ENCODE results near the gene CNNM1. TPM values are rescaled to one million over a fixed set of nuclear protein-coding genes. Genes with fewer than 3 reads are reported as not detected.

The CNNM1 gene
- total RNA-seq, 1 experiment from 2014 or later, result not detected

DNA sequence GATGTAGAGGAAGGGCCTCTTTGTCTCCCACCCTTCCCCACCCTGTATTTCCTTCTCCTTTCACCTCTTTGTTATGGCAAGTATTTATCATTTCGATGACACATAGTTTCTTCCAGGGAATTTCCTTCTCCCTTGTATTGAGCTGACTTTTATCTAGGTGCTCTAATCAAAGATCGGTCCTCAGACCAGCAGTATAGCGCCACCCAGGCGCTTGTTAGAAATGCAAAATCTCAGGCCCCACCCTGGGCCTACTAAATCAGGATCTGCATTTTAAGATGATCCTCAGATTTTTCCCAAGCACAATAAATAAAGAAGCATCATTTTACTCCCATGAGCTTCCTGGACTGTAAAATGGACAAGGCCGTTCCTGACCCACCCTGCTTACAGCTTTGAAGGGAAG, 113.2 kb downstream of the CNNM1 start:
- DNase-seq, result no peak
- H3K27me3 ChIP-seq (replicated peaks; ENCODE audit: control insufficient read depth, insufficient read depth, low read length), result no peaks in the 10 kb centered on the region
- no peaks in the 10 kb centered on the region for H3K4me1 ChIP-seq
- TF ChIP-seq CTCF (IDR thresholded peaks at IDR 0.05; ENCODE audit: insufficient read depth in 1 of 2, low read depth in 1 of 2, low read length in 1 of 2, severe bottlenecking in 1 of 2, unreplicated experiment in 1 of 2), result no peak
- H3K4me3 Mint-ChIP-seq (ENCODE audit: unreplicated experiment), result no peak overlapping the region
- H3K36me3 Mint-ChIP-seq (ENCODE audit: insufficient read depth, unreplicated experiment), result no peaks in the 10 kb centered on the region
- no peak overlapping the region for H3K4me3 ChIP-seq (ENCODE audit: low read depth, low read length)
- no peaks in the 10 kb centered on the region for H3K36me3 ChIP-seq (ENCODE audit: control insufficient read depth, insufficient read depth, low read length)
- intact Hi-C loops (cut with micrococcal nuclease; ENCODE audit: unreplicated experiment), result no loop called here
- H3K9me3 Mint-ChIP-seq (ENCODE audit: unreplicated experiment), result no peaks in the 10 kb centered on the region
- no peaks in the 10 kb centered on the region for H3K9me3 ChIP-seq
- H3K4me1 Mint-ChIP-seq (ENCODE audit: low read depth, unreplicated experiment), result no peaks in the 10 kb centered on the region
- ChIA-PET CTCF (no interaction called here), POLR2A (no interaction called here)
- BruUV-seq (replicated peaks), result no TSS peak
- peaks cover 3% of the 10 kb centered on the region for H3K27me3 Mint-ChIP-seq (ENCODE audit: insufficient read depth, unreplicated experiment)
- H3K27ac Mint-ChIP-seq (ENCODE audit: unreplicated experiment), result no peak overlapping the region

GRCh38 chr10:99443500-99443899, 114.3 kb downstream of the CNNM1 start:
- Mint-ChIP-seq H3K9me3 (ENCODE audit: unreplicated experiment) (no peaks in the 10 kb centered on the region), H3K36me3 (ENCODE audit: insufficient read depth, unreplicated experiment) (no peaks in the 10 kb centered on the region), H3K27ac (ENCODE audit: unreplicated experiment) (no peak overlapping the region), H3K4me1 (ENCODE audit: low read depth, unreplicated experiment) (no peaks in the 10 kb centered on the region), H3K4me3 (ENCODE audit: unreplicated experiment) (no peak overlapping the region), H3K27me3 (ENCODE audit: insufficient read depth, unreplicated experiment) (peaks cover 3% of the 10 kb centered on the region)
- CTCF ChIA-PET, result no interaction called here
- Histone ChIP-seq H3K4me3 (ENCODE audit: low read depth, low read length) (no peak overlapping the region), H3K27me3 (replicated peaks; ENCODE audit: control insufficient read depth, insufficient read depth, low read length) (no peaks in the 10 kb centered on the region), H3K36me3 (ENCODE audit: control insufficient read depth, insufficient read depth, low read length) (no peaks in the 10 kb centered on the region), H3K9me3 (no peaks in the 10 kb centered on the region), H3K4me1 (no peaks in the 10 kb centered on the region)
- POLR2A ChIA-PET, result no interaction called here
- no peak for TF ChIP-seq CTCF (IDR thresholded peaks at IDR 0.05; ENCODE audit: insufficient read depth in 1 of 2, low read depth in 1 of 2, low read length in 1 of 2, severe bottlenecking in 1 of 2, unreplicated experiment in 1 of 2)
- intact Hi-C loops (cut with micrococcal nuclease; ENCODE audit: unreplicated experiment), result no loop called here
- DNase-seq, result no peak
- no TSS peak for BruUV-seq (replicated peaks)

Other genes starting within 250 kb of the CNNM1 start
- gene HPSE2, start 93.5 kb upstream of the CNNM1 start, total RNA-seq (2022), result not detected in 2 replicates
- 58.5 and 59.8 TPM in 2 replicates for gene GOT1, start 101.3 kb downstream of the CNNM1 start, total RNA-seq (2022)
- gene NKX2-3, start 203.6 kb downstream of the CNNM1 start, total RNA-seq (2022), result 0.37 and 0.43 TPM in 2 replicates